ENCODE measurements around the gene RABEP1. TPM values are rescaled to one million over a fixed set of nuclear protein-coding genes. Genes with fewer than 3 reads are reported as not detected.

Gene RABEP1
- total RNA-seq, 4 donors from 2014 or later: 55.4 to 94.8 (median 87.2) TPM

- TF ChIP-seq POLR2A (IDR thresholded peaks at IDR 0.05): no peak
- TF ChIP-seq, protein P1, sequence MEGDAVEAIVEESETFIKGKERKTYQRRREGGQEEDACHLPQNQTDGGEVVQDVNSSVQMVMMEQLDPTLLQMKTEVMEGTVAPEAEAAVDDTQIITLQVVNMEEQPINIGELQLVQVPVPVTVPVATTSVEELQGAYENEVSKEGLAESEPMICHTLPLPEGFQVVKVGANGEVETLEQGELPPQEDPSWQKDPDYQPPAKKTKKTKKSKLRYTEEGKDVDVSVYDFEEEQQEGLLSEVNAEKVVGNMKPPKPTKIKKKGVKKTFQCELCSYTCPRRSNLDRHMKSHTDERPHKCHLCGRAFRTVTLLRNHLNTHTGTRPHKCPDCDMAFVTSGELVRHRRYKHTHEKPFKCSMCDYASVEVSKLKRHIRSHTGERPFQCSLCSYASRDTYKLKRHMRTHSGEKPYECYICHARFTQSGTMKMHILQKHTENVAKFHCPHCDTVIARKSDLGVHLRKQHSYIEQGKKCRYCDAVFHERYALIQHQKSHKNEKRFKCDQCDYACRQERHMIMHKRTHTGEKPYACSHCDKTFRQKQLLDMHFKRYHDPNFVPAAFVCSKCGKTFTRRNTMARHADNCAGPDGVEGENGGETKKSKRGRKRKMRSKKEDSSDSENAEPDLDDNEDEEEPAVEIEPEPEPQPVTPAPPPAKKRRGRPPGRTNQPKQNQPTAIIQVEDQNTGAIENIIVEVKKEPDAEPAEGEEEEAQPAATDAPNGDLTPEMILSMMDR (IDR thresholded peaks at IDR 0.05 in 4 of 5, conservative IDR thresholded peaks at IDR 0.05 in 1 of 5): no peak
- in situ Hi-C loops (cut with MboI; ENCODE audit: low sequenced_read_pairs in 4 of 4): no loop called here
- Histone ChIP-seq H3K9me3 (no peaks in the 10 kb centered on the region), H3K27me3 (no peaks in the 10 kb centered on the region), H3K4me1 (peaks cover 9 to 34% of the 10 kb centered on the region in 2 donors), H3K27ac (peak overlapping the region in 3 of 4 donors; percentile 42 to 70 (median 68)), H3K36me3 (peaks cover 0 to 82% of the 10 kb centered on the region in 2 donors), H3K4me3 (no peak overlapping the region)
- DNase-seq (no peak), ATAC-seq (no peak)
- intact Hi-C loops (cut with DNase I; ENCODE audit: low total_unique reads): no loop called here
Measured at GRCh38 chr17:5410594-5411272, 128.6 kb downstream of the RABEP1 start.

DNA sequence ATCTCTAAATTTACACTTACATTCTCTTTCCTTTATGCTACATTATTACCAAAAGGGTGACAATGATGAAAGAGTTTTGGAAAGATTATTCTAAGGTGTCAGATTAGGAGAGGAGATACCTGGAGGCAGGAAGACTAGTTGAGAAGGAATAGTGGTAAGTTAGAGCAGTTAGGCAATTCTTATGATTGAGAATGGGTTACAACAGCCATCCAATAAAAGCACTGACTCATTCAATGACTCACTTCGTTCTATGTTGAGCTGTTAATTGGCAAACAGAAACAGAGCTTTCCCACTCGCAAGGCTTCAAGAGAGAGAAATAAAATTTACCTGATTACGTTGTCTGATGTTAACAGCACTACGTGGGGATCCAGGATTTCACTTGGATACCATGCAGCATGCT is 131.6 kb downstream of the RABEP1 start:
- in situ Hi-C loops (cut with MboI; ENCODE audit: low sequenced_read_pairs in 4 of 4) (no loop called here), intact Hi-C loops (cut with DNase I; ENCODE audit: low total_unique reads) (no loop called here)
- no peak for TF ChIP-seq POLR2A (IDR thresholded peaks at IDR 0.05)
- TF ChIP-seq, protein P1 (IDR thresholded peaks at IDR 0.05 in 4 of 5, conservative IDR thresholded peaks at IDR 0.05 in 1 of 5): no peak
- peak; percentile 96 to 97 for ATAC-seq
- DNase-seq: no peak
- H3K9me3 ChIP-seq: no peaks in the 10 kb centered on the region
- H3K4me3 ChIP-seq: no peak overlapping the region
- H3K36me3 ChIP-seq: peaks cover 0 to 53% of the 10 kb centered on the region in 2 donors
- no peaks in the 10 kb centered on the region for H3K27me3 ChIP-seq
- peaks cover 24 to 50% of the 10 kb centered on the region in 2 donors for H3K4me1 ChIP-seq
- H3K27ac ChIP-seq: peak overlapping the region; percentile 80 to 83 (median 82)

DNA sequence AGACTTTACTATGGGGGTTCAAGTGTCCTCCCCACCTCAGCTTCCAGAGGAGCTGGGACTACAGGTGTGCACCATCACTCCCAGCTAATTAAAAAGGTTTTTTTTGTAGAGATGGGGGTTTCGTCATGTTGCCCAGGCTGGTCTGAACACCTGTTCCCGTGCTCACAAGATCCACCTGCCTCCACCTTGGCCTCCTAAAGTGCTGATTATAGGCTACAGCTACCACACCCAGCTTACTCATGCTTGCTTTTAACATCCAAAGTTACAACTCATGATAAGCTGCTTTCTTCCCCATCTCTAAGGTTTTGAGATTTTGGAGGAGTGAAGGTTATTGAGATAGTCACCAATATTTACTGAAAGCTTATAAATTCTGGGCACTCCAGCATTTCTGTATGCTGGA is 134.8 kb downstream of the RABEP1 start:
- TF ChIP-seq, protein P1 (IDR thresholded peaks at IDR 0.05 in 4 of 5, conservative IDR thresholded peaks at IDR 0.05 in 1 of 5): no peak
- no peak for TF ChIP-seq POLR2A (IDR thresholded peaks at IDR 0.05)
- Histone ChIP-seq H3K4me3 (no peak overlapping the region), H3K4me1 (peaks cover 37 to 49% of the 10 kb centered on the region in 2 donors), H3K27me3 (no peaks in the 10 kb centered on the region), H3K9me3 (no peaks in the 10 kb centered on the region), H3K27ac (peak overlapping the region; percentile 86 to 98 (median 94)), H3K36me3 (peaks cover 0 to 34% of the 10 kb centered on the region in 2 donors)
- DNase-seq (no peak), ATAC-seq (no peak)
- intact Hi-C loops (cut with DNase I; ENCODE audit: low total_unique reads) (no loop called here), in situ Hi-C loops (cut with MboI; ENCODE audit: low sequenced_read_pairs in 4 of 4) (no loop called here)

GRCh38 chr17:5418858-5419355 is 136.8 kb downstream of the RABEP1 start:
- H3K27ac ChIP-seq: peak overlapping the region; percentile 86 to 98 (median 94)
- ATAC-seq: peak; percentile 30 to 49
- intact Hi-C loops (cut with DNase I; ENCODE audit: low total_unique reads) (loop anchor here (1.0 kb wide), 3 partner anchors 20 to 135 kb away; partner anchors contain the start of genes C1QBP, DERL2 and MIS12), in situ Hi-C loops (cut with MboI; ENCODE audit: low sequenced_read_pairs in 4 of 4) (no loop called here)
- DNase-seq: peak; percentile 19 to 54
- H3K4me1 ChIP-seq: peaks cover 31 to 36% of the 10 kb centered on the region in 2 donors
- H3K4me3 ChIP-seq: peak overlapping the region; percentile 76 to 99 (median 92)
- H3K9me3 ChIP-seq: no peaks in the 10 kb centered on the region
- H3K36me3 ChIP-seq: peaks cover 0 to 36% of the 10 kb centered on the region in 2 donors
- no peak for TF ChIP-seq POLR2A (IDR thresholded peaks at IDR 0.05)
- TF ChIP-seq, protein P1 (IDR thresholded peaks at IDR 0.05 in 4 of 5, conservative IDR thresholded peaks at IDR 0.05 in 1 of 5): no peak
- H3K27me3 ChIP-seq: no peaks in the 10 kb centered on the region

Measured in gastrocnemius medialis (tissue), 4 donors.